Small intestine (tissue), 7 donors: ENCODE data around the gene FOXL3. TPM values are rescaled to one million over a fixed set of nuclear protein-coding genes. Genes with fewer than 3 reads are reported as not detected.
A peak's percentile ranks its signal among the peaks of the same experiment; 100 is the strongest.

Source experiments
- DNase-seq, 2 donors: peaks; one replicate each; pipeline versions ENCODE4 v3.0.0 to v3.0.0-alpha.2; 2013
- FAIRE-seq: peaks from 2 replicates; lab custom pipeline; 2012; peaks lifted over from hg19 to GRCh38; lab: Jason Lieb, UNC
- H3K27ac ChIP-seq, 3 donors: one replicate each; pipeline ENCODE4 v1.5.1; 2013; ENCODE audit warnings: low read length in 2 of 3, mild to moderate bottlenecking in 2 of 3, control low read depth in 1 of 3, inconsistent platforms in 1 of 3, low read depth in 1 of 3, moderate library complexity in 1 of 3
- H3K27me3 ChIP-seq, 3 donors: one replicate each; pipeline ENCODE4 v1.6.1; 2013; ENCODE audit warnings: low read length in 3 of 3, inconsistent platforms in 1 of 3; ENCODE audit not compliant: control insufficient read depth in 3 of 3, insufficient read depth in 3 of 3
- H3K36me3 ChIP-seq, 3 donors: one replicate each; pipeline ENCODE4 v1.6.1; 2013; ENCODE audit warnings: low read length in 3 of 3, inconsistent platforms in 1 of 3, low read depth in 1 of 3, mild to moderate bottlenecking in 1 of 3, moderate library complexity in 1 of 3; ENCODE audit not compliant: control insufficient read depth in 3 of 3, insufficient read depth in 2 of 3
- H3K4me1 ChIP-seq, 3 donors: one replicate each; pipeline ENCODE4 v1.6.1; 2013; ENCODE audit warnings: low read length in 2 of 3, inconsistent platforms in 1 of 3, low read depth in 1 of 3, mild to moderate bottlenecking in 1 of 3, moderate library complexity in 1 of 3; ENCODE audit not compliant: control insufficient read depth in 3 of 3, insufficient read depth in 2 of 3
- H3K4me3 ChIP-seq, 3 donors: one replicate each; pipeline ENCODE4 v1.5.1; 2013; ENCODE audit warnings: low read length in 3 of 3, control low read depth in 1 of 3, inconsistent platforms in 1 of 3, low read depth in 1 of 3, mild to moderate bottlenecking in 1 of 3, moderate library complexity in 1 of 3
- H3K9me3 ChIP-seq, 2 donors: one replicate each; pipeline ENCODE4 v1.6.1; 2013; ENCODE audit warnings: low read depth in 1 of 2, low read length in 1 of 2; ENCODE audit not compliant: control insufficient read depth in 2 of 2, insufficient read depth in 1 of 2
- WGBS, 3 donors: extraction: QIAGEN DNeasy Blood & Tissue Kit; methylation state at CpG; one replicate each; pipeline ENCODE4 v1.1.7; 2013; 5-methylcytosine and 5-hydroxymethylcytosine counted together
- polyA plus RNA-seq, 4 donors: library from polyadenylated mRNA; stranded (reverse) in 3 of 4; unstranded in 1 of 4; fragments of 200-250 nt in 3 of 4; fragments of 120-200 nt in 1 of 4; gene quantifications; one replicate each; pipeline versions ENCODE4 v1.2.1 to v1.2.3, GENCODE V29; 2013
- donor health status: healthy with polysubstance abuse.
- donor health status: control.
- donor health status: control.
- donor health status: Bipolar disorder and iron deficiency.
- donor health status: healthy.

Gene FOXL3
- polyA plus RNA-seq, 4 donors = 1.7 TPM; not detected in 3

DNA sequence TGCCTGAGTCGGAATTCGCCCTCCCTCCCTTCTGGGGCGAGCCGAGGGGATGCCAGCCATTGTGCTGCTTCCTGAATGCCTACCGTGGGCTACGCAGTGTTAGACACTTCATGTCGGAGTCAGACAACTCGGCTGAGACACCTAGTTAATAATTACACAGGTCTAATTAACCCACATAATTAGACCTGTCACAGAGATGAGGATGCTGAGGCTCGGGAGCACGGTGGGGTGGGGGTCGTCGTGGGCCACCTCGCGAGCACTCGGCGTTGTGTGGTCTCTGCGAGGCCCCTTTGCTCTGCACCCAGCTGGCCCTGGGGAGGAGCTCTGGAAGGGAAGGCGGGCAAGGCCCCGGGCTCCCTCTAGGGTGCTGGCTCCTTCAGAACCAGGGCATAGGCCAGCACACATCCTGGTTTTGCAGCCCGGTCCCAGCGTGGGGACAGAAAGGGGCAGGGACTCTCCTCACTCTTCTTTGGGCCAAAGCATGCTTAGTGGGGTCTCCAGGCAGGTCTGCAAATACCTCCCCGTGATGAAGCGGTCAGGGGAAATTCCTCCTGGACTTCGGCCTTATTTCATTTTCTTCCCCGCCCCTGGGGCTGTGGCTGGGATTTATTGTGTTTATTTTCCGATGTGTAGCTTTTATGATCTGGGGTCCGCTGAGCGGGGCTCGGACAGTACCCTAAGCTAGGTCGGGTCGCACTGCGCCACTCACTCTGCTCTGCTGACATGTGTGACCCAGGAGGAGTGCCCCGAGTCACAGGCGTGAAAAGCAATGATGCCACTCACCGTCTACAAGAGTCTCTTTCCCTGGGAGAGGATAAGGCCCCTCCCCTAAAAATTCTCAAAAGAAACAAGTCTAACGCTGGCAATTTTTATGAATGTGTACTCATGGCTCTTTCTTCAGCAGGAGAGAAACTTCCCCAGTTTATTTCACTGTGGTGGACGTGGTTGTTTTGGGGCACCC lies 4.9 kb upstream of the FOXL3 start:
- WGBS, 3 donors = 13 to 55% (median 40%) methylated on average over 35 to 37 of the region's 37 CpGs
- H3K4me1 ChIP-seq = peaks cover 0 to 36% (median 0%) of the 10 kb centered on the region in 3 donors
- peaks cover 7 to 14% (median 8%) of the 10 kb centered on the region in 3 donors for H3K27me3 ChIP-seq
- DNase-seq (peak; percentile 69 to 85), FAIRE-seq (no peak)
- peak overlapping the region in 1 of 3 donors; percentile 9 for H3K4me3 ChIP-seq
- no peaks in the 10 kb centered on the region for H3K36me3 ChIP-seq
- H3K9me3 ChIP-seq = peaks cover 0 to 3% of the 10 kb centered on the region in 2 donors
- peak overlapping the region in 1 of 3 donors; percentile 81 for H3K27ac ChIP-seq

DNA sequence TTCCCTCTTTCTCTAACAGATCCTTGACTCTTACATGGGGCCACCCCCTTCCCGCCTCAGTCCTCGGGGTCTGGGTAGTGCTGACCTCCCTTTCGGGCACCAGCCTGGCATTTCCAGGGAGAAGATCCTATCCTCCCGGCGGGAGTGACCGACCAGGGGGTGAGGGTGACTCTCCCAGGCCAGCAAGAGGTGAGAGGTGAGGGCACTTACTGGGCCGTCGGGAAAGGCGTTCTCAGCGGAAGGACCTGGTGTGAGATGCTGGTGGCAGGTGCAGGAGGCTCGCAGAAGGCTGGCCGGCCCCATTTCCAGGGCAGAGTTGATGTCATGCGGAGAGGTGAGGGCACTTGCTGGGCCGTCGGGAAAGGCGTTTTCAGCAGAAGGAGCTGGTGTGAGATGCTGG lies 4.2 kb upstream of the FOXL3 start:
- Histone ChIP-seq H3K4me3 (no peak overlapping the region), H3K27me3 (peaks cover 8 to 21% (median 11%) of the 10 kb centered on the region in 3 donors), H3K9me3 (peaks cover 0 to 5% of the 10 kb centered on the region in 2 donors), H3K4me1 (peaks cover 0 to 42% (median 0%) of the 10 kb centered on the region in 3 donors), H3K27ac (peak overlapping the region in 1 of 3 donors; percentile 81), H3K36me3 (no peaks in the 10 kb centered on the region)
- 33 to 66% (median 39%) methylated on average over 16 of the region's 16 CpGs for WGBS, 3 donors
- FAIRE-seq (no peak), DNase-seq (peak in 1 of 2 donors; percentile 40)

DNA sequence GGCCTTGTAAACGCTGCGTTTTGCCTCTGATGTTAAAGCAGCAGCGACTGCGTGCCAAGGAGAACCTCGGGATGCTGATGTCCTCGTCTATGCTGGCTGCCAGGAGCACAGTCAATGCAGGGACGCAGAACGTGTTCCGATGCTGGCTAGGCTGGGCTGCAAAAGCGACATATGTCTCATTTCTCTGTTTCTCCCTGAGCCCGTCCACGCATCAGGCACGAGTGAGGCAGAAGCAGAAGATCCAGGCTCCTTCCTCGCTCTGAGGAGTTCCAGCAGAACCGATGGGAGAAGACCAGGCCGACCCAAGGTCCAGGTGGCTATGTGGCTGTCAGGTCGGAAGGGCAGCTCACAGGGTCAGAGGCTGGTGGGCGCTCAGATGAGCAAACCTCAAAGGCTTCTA lies 3.7 kb upstream of the FOXL3 start:
- no peak for DNase-seq
- Histone ChIP-seq H3K27me3 (peaks cover 10 to 22% (median 12%) of the 10 kb centered on the region in 3 donors), H3K27ac (peak overlapping the region in 1 of 3 donors; percentile 81), H3K9me3 (peaks cover 0 to 5% of the 10 kb centered on the region in 2 donors), H3K36me3 (no peaks in the 10 kb centered on the region), H3K4me1 (peaks cover 0 to 42% (median 0%) of the 10 kb centered on the region in 3 donors), H3K4me3 (no peak overlapping the region)
- no peak for FAIRE-seq
- 83 to 88% (median 87%) methylated on average over 18 of the region's 18 CpGs for WGBS, 3 donors

DNA sequence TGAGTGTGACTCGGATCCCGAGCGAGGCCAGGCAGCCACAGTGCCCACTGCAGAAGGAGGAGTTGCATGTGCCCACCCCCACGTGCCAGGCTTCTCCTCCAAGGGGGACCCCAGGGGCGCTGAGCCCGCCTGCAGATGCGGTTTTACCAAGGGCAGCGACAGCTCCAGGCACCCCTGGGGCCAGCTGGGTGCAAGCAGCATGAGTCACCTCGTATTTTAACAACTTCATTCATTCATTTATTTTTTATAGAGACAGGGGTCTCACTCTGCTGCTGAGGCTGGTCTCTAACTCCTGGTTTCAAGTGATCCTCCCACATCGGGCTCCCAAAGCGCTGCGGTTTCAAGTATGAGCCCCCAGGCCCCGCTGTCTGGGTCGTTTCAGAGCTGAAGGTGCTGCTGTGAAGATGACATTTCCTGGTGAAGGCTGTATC lies 1.3 kb upstream of the FOXL3 start:
- Histone ChIP-seq H3K36me3 (no peaks in the 10 kb centered on the region), H3K27ac (no peak overlapping the region), H3K4me3 (no peak overlapping the region), H3K4me1 (peaks cover 0 to 40% (median 0%) of the 10 kb centered on the region in 3 donors), H3K9me3 (peaks cover 0 to 5% of the 10 kb centered on the region in 2 donors), H3K27me3 (peaks cover 11 to 40% (median 25%) of the 10 kb centered on the region in 3 donors)
- no peak for FAIRE-seq
- no peak for DNase-seq
- 81 to 89% (median 88%) methylated on average over 14 of the region's 14 CpGs for WGBS, 3 donors

DNA sequence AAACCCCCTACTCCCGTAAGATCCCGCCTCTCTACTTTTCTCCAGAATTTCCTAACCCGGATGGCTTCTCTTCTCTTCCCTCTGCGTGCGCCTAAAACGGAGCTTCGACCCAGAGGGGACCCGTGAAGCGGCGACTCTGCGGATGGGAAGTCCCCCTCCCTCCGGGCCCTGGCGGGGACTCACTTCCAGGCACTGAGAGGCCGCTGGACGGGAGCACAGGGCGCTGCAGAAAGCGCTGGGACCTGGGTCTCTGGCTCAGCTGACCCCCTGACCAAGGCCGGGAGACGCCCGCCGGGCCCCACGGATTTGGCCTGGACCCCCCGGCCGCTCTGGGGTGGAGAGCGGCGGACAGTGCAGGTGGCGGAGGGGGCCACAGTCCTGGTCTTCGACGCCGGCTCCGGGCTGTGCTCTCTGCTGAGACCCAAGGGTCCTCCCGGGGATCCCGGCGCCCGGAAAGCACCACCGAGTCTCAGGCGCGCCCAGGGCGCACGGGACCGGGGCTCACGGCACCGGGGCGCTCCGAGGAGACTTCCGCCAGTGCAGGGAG lies 688 bp upstream of the FOXL3 start:
- WGBS, 3 donors = 28 to 54% (median 52%) methylated on average over 42 to 46 of the region's 46 CpGs
- Histone ChIP-seq H3K36me3 (no peaks in the 10 kb centered on the region), H3K27ac (no peak overlapping the region), H3K9me3 (peaks cover 0 to 5% of the 10 kb centered on the region in 2 donors), H3K4me1 (peaks cover 0 to 41% (median 0%) of the 10 kb centered on the region in 3 donors), H3K27me3 (peaks cover 11 to 40% (median 25%) of the 10 kb centered on the region in 3 donors), H3K4me3 (no peak overlapping the region)
- DNase-seq (peak in 1 of 2 donors; percentile 7), FAIRE-seq (no peak)

DNA sequence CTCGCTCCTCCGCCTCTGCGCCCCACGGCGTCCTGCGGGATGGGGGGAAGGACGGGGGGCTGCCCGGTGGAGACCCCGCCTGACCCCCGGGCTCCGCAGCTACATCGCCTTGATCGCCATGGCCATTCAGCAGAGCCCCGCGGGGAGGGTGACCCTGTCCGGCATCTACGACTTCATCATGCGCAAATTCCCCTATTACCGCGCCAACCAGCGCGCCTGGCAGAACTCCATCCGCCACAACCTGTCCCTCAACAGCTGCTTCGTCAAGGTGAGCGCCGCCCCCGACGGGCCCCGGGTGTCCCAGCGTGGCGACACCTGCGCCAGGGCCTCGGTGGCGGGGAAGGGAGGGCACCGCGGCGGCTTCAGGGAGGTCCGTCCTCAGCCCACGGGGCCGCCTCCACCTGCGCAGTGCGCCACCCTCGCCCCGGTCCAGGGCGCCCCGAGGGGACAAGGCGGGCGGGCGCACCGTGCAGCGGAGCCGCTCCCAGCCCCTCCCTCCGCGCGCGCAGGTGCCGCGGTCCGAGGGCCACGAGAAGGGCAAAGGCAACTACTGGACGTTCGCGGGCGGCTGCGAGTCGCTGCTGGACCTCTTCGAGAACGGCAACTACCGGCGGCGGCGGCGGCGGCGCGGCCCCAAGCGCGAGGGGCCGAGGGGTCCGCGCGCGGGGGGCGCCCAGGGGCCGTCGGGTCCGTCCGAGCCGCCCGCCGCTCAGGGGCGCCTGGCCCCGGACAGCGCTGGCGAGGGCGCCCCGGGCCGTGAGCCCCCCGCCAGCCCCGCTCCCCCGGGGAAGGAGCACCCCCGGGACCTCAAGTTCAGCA lies 793 bp downstream of the FOXL3 start:
- Histone ChIP-seq H3K27me3 (peaks cover 11 to 40% (median 25%) of the 10 kb centered on the region in 3 donors), H3K4me1 (peaks cover 0 to 41% (median 0%) of the 10 kb centered on the region in 3 donors), H3K4me3 (peak overlapping the region in 1 of 3 donors; percentile 9), H3K36me3 (no peaks in the 10 kb centered on the region), H3K9me3 (peaks cover 0 to 5% of the 10 kb centered on the region in 2 donors), H3K27ac (no peak overlapping the region)
- 8 to 13% (median 13%) methylated on average over 31 to 102 of the region's 102 CpGs for WGBS, 3 donors
- peak; percentile 21 to 56 for DNase-seq
- no peak for FAIRE-seq

DNA sequence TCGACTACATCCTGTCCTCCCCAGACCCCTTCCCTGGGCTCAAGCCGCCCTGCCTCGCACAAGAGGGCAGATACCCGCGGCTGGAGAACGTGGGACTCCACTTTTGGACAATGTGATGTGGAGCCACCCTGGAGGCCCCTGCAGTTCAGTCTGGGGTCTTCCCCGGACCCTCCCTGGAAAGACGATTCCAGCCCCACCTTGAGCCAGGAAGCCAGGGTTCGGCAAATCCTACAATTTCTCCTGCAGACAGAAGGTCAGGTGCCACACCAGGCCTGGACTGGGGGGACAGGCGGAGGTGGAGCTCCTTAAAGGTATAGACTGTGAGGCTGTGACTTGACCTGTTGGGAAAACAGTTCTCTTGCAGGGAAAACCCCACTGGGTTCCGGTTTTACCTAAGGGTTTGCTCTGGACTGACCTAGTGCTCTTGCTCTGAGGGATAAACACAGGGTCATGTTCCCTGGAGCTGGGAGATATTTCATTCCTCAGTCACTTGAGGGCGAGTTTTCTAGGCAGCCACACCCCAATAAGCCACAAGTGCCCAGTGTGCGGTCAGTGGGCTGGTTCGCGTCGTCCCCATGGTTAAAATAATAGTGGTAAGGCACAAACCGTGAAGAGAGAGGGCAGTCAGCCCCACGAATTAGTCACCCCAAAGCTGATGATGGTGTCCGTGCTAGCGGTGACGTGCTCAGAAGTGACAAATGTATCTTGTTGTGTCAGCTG lies 1.6 kb downstream of the FOXL3 start:
- FAIRE-seq = no peak
- peaks cover 11 to 40% (median 25%) of the 10 kb centered on the region in 3 donors for H3K27me3 ChIP-seq
- peaks cover 0 to 5% of the 10 kb centered on the region in 2 donors for H3K9me3 ChIP-seq
- 59 to 69% (median 65%) methylated on average over 21 of the region's 21 CpGs for WGBS, 3 donors
- peaks cover 0 to 35% (median 0%) of the 10 kb centered on the region in 3 donors for H3K4me1 ChIP-seq
- peak in 1 of 2 donors; percentile 18 for DNase-seq
- no peak overlapping the region for H3K4me3 ChIP-seq
- no peak overlapping the region for H3K27ac ChIP-seq
- H3K36me3 ChIP-seq = no peaks in the 10 kb centered on the region
